ENCODE measurements around the gene ERG28. TPM values are rescaled to one million over a fixed set of nuclear protein-coding genes. Genes with fewer than 3 reads are reported as not detected.
"Not testable (repeated sequence)": the region's sequence is repeated elsewhere in the genome, so short reads cannot be mapped to it uniquely, and the experiment has no call there.

ERG28 gene
- total RNA-seq, 1 donor from 2014 or later, result 7.5 TPM

- DNase-seq (ENCODE audit: low spot score), result no peak
- intact Hi-C loops (cut with DNase I), result no loop called here
Observed at GRCh38 chr14:75630695-75631452, 29.8 kb downstream of the ERG28 start.

GRCh38 chr14:75628816-75629215 is 31.9 kb downstream of the ERG28 start:
- intact Hi-C loops (cut with DNase I), result no loop called here
- DNase-seq (ENCODE audit: low spot score), result no peak

DNA sequence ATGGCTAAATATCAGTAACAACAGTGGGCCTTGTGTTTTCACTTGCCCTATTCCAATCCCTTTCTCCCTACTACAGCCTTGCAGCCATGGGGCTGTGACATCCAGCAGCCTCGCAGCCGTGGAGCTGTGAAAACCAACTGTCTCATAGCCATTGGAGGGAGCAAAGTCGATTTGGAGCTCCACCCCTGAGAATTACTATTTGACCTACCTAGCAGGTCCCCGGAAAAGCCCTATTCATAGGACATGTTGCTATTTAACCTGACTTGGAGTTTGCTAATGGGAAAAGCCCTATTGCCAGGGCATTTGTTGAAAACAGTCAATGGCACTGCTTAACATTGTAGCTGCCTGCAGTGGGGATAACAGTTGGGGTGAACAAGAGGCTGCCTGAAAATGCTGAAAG is 33.3 kb downstream of the ERG28 start:
- intact Hi-C loops (cut with DNase I), result no loop called here
- DNase-seq (ENCODE audit: low spot score), result no peak

DNA sequence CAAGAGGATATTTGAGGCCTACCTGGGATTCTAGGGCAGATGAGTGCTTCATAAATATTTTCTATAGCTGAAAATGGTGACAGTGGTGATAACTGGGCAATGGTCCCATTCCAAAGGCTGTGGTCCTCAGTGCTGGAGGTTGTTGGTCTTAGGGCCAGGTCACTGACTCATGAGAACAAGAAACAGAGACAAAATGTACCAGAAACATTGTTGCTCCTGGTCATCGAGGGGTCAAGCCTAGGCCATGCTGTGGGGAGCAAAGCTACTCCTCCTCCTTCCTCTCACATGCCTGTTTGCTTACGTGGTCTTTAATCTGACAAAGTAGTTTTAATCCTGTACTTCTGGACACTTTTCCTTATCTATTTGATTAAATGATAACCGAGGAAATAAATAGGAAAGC is 33.8 kb downstream of the ERG28 start:
- no peak for DNase-seq (ENCODE audit: low spot score)
- intact Hi-C loops (cut with DNase I), result no loop called here

- intact Hi-C loops (cut with DNase I), result no loop called here
- DNase-seq (ENCODE audit: low spot score), result no peak
Observed at GRCh38 chr14:75626396-75626795, 34.3 kb downstream of the ERG28 start.

- DNase-seq (ENCODE audit: low spot score), result no peak
- intact Hi-C loops (cut with DNase I), result no loop called here
Observed at GRCh38 chr14:75625034-75625433, 35.6 kb downstream of the ERG28 start.

GRCh38 chr14:75619548-75619947 is 41.1 kb downstream of the ERG28 start:
- no peak for DNase-seq (ENCODE audit: low spot score)
- intact Hi-C loops (cut with DNase I), result no loop called here

DNA sequence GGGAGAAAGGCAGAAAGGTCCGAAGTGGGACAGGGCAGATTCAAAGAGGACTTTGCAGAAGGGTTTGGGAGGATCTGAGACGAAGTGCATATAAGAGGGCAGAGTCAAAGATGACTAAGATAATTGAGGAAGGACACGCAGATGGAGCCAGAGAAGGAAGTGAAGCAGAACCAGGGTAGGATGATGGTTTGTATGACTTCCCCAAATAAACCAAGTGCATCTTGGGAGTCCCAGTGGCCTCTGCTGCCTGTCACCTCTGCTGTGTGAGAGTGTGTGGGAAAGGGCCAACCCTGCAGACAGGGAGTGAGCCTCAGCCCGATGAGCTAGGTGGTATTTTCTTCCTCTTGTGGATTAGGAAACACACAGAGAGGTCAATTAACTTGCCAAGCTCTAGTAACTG is 45.5 kb downstream of the ERG28 start:
- intact Hi-C loops (cut with DNase I), result no loop called here
- DNase-seq (ENCODE audit: low spot score), result no peak

GRCh38 chr14:75614179-75614578 is 46.5 kb downstream of the ERG28 start:
- intact Hi-C loops (cut with DNase I), result no loop called here
- DNase-seq (ENCODE audit: low spot score), result no peak

DNA sequence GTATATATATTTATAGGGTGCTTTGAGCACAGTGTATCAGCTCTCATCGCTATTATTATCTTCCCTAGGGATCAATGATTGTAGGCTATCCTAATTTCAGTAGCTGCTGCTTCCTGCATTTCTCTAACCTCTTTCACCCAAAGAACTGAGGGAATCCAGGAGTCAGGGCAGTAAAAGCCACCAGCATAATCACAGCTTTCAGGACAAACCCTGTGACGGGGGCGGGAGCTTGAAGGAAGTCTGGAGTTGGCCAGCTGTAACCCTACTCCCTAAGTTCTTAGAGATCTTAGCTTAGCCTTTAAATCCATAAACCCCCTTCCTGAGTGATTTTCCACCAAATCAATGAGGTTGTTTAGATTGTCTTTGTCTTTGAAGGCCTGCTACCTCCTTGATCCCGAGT is 48.5 kb downstream of the ERG28 start:
- DNase-seq (ENCODE audit: low spot score), result no peak

GRCh38 chr14:75610834-75611233 is 49.8 kb downstream of the ERG28 start:
- no peak for DNase-seq (ENCODE audit: low spot score)
- intact Hi-C loops (cut with DNase I), result no loop called here

More for the DNA sequence above, 48.5 kb downstream of the ERG28 start:
- intact Hi-C loops (cut with DNase I), result no loop called here

- intact Hi-C loops (cut with DNase I), result no loop called here
- DNase-seq (ENCODE audit: low spot score), result no peak
Observed at GRCh38 chr14:75609606-75610475, 50.8 kb downstream of the ERG28 start.

DNA sequence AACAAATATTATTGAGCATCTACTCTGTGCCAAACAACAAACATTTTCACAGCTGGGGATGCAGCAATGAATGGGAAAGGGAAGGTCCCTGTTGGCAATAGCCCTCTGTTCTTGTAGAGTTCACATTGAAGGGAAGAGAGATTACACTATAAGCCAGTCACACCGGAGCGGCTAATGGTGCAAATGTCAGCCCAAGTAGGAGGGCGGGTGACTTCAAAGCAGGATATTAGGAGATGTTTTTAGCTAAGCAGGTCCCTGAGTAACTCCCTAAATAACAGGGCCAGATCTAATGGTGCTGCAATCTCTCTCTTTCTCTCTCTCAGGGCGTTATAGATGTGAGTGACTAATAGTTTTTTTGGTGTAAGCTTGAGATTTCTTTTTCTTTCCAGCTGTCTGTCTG is 51.6 kb downstream of the ERG28 start:
- intact Hi-C loops (cut with DNase I), result no loop called here
- no peak for DNase-seq (ENCODE audit: low spot score)

GRCh38 chr14:75607842-75608640 is 52.6 kb downstream of the ERG28 start:
- intact Hi-C loops (cut with DNase I), result no loop called here
- DNase-seq (ENCODE audit: low spot score), result no peak

GRCh38 chr14:75607044-75607443 is 53.6 kb downstream of the ERG28 start:
- intact Hi-C loops (cut with DNase I), result no loop called here
- no peak for DNase-seq (ENCODE audit: low spot score)

DNA sequence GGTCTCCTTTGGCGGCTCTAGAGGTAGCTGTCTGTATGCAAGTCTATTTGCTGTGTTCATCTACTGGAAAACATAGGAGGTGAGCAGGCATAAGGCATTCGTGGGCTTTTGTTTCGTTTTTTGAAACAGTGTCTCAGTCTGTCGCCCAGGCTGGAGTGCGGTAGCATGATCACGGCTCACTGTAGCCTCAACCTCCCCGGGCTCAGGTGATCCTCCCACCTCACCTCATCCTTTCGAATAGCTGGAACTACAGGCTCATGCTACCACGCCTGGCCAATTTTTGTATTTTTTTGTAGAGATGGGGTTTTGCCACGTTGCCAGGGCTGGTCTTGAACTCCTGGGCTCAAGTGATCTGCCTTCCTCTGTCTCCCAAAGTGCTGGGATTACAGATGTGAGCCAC is 54.8 kb downstream of the ERG28 start:
- DNase-seq (ENCODE audit: low spot score), result no peak
- intact Hi-C loops (cut with DNase I), result no loop called here

DNA sequence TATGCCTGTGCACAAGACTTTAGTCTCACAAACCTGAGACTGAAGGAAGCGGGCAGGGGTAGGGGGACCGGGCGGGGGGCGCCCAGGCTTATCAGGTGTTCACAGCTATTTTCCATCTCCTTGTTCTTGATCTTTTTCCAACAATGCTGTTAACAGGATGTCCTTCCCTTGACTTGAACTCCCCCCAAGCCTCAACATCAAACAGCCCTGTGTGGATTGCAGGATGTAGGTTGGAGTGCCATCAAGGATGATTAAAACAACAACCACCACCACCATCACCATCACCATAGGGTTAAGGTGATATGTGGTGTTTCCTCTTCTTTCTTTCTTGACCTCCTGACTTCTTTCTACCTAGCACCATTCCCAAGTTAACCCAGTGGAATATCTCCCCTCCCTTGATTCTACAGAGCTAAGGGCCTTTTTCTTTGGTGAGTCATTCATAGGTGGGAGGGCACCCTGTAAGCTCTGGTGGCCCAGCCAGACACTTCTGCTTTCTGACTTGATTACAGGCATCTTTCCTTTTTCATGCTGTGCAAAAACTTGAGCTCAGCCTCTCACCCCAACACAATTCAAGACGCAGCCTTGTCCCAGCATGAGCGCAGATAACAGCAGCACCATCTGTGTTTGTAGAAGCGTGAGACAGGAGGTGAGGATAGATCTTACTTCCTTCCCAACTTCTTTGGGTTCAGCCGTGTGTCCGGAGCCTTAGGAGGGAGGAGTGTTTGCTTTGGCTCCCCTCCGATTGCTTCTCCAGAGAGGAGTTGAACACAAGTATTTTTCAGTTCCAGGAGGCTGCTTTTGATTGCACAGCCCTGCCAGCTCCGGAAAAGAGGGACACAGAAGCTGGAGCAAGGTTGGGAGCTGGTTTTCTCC is 55.5 kb downstream of the ERG28 start:
- intact Hi-C loops (cut with DNase I), result no loop called here
- DNase-seq (ENCODE audit: low spot score), result no peak

DNA sequence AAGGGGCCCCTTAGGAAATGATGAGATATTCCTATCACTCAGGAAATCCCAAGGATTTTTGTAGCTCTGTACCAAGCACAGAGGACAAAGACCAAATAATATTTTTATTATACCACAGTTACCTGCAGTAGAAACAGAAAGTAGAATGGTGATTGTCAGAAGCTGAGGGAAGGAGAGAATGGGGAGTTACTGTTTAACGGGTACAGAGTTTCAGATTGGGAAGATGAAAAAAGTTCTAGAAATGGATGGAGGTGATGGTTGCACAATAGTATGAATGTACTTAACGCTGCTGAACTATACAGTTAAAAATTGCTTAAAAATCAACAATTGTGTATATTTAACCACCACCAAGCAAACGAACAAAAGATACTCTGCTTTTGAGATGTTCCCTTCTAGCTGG is 58.2 kb downstream of the ERG28 start:
- no peak for DNase-seq (ENCODE audit: low spot score)
- intact Hi-C loops (cut with DNase I), result no loop called here

- intact Hi-C loops (cut with DNase I); DNase-seq (ENCODE audit: low spot score): not testable (repeated sequence)
Observed at GRCh38 chr14:75601061-75601460, 59.6 kb downstream of the ERG28 start.

Data from cardiac septum (tissue), 1 donor.